ENCODE results near the gene BCO2.

DNA sequence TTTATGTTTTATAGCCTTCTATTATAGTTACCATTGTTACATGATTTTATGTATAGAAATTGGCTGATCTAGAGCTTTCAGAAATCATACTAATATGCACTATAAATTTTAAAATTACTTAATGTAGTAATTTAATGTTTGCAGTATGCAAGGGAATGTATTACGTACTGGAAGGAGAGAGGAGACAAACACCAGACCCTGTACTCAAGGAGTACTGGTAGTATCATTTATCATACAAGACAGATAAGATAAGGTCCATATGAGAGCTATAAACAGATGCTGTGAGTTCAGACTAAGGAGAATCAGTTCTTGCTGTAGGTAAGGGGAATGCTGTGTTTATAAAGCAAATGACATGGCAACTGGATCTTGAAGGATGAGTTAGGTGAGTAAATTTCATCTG lies 765 bp downstream of the BCO2 start:
- TF ChIP-seq CTCF (IDR thresholded peaks at IDR 0.05) (no peak), EZH2phosphoT487 (IDR thresholded peaks at IDR 0.05) (no peak)
